Neural cell (in vitro differentiated cells): Measurements from ENCODE around the gene TMEM11.

Experiments used
- CTCF ChIP-seq: fragments of 450-650 bp; IDR thresholded peaks from 2 replicates; pipeline ENCODE4 v1.5.1; 2014; ENCODE audit warnings: antibody characterized with exemption, mild to moderate bottlenecking, moderate library complexity; ENCODE audit not compliant: poor library complexity, severe bottlenecking
- EP300 ChIP-seq: fragments of 450-650 bp; conservative IDR thresholded peaks from 2 replicates; pipeline ENCODE4 v1.6.1; 2014; ENCODE audit warnings: antibody characterized with exemption, mild to moderate bottlenecking, moderate library complexity; ENCODE audit not compliant: poor library complexity, severe bottlenecking
- TAF1 ChIP-seq: IDR thresholded peaks from 2 replicates; pipeline ENCODE4 v1.6.1; 2012; ENCODE audit warnings: low read depth

- TF ChIP-seq CTCF = no peak
- TF ChIP-seq TAF1 = no peak
- no peak for TF ChIP-seq EP300
Observed at GRCh38 chr17:21231533-21231932, 17.6 kb upstream of the TMEM11 start.
